NCI-H82 (cell line): ENCODE data around the gene TRIM10.
A peak's percentile ranks its signal among the peaks of the same experiment; 100 is the strongest.

ENCODE experiments used
- DNase-seq: peaks from one replicate; lab custom pipeline; 2025; lab: John Stamatoyannopoulos, UW

TRIM10 gene, protein sequence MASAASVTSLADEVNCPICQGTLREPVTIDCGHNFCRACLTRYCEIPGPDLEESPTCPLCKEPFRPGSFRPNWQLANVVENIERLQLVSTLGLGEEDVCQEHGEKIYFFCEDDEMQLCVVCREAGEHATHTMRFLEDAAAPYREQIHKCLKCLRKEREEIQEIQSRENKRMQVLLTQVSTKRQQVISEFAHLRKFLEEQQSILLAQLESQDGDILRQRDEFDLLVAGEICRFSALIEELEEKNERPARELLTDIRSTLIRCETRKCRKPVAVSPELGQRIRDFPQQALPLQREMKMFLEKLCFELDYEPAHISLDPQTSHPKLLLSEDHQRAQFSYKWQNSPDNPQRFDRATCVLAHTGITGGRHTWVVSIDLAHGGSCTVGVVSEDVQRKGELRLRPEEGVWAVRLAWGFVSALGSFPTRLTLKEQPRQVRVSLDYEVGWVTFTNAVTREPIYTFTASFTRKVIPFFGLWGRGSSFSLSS

DNA sequence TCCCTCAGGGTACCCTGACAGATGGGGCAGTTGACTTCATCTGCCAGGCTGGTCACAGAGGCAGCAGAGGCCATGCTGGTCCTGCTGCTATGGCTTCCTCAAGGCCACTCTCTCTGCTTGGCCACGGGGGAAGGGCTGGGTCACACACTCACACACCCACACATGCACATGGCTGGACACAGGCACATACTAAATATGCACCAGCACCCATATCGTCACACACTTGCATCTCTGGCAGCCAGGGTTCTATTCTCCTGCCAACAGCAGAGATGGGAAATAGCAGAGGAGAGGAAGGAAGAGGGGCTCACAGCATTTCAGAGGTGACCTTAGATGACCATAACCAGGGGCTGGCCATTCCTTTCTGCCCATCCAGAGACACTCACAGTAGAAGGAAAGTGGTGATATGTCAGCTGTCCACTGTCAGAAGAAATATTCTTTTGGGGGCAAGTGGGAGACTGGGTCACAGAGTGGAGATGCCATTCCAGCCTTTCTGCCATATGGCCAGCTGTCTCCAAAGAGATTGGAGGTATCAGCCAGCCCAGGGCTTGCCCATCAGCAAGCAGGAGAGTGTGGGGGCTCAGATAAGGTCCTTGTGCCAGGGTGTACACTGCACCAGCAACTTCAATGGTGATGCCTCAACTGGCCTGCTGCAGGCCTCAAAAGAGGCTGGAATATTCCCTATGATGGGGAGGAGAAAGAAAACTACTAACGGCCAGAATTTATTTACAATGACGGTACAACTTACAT lies at the start of gene TRIM10:
Gene TRIM10 (minus strand): TSS at position 427 of the 747 bp plus-strand sequence. CDS start 353 bp downstream, at position 74.
- DNase-seq = no peak

DNA sequence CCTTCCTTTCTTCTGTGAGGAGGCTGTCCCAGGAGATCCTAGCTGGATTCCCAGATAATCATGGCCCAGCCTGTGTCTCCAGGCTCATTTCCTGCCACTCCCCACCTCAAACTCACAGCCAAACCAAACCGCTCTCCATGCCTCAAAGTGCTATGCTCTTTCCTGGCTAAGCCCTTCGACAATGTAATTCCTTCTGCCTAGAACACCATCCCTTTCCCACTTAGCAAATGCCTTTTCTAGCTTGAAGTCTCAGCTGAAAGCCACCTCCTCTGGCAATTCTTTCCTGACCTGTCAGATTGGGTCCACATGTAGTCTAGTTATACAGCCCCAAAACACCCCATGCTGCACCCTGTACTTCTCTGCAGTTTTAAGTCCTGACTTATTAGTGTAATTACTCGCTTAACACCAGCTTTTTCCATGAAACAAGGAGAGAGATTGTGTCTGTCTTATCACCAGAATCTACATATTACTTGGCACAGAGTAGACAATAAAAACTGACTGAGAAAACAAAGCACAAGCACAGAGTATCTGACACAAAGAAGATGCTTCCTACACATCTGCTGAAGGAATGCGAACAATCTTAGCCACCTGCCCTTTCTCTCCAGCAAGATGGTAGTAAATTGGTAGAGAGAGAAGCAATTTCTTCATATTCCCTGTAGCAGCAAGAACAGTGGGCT lies 46.7 kb upstream of the TRIM10 start:
- DNase-seq = no peak

DNA sequence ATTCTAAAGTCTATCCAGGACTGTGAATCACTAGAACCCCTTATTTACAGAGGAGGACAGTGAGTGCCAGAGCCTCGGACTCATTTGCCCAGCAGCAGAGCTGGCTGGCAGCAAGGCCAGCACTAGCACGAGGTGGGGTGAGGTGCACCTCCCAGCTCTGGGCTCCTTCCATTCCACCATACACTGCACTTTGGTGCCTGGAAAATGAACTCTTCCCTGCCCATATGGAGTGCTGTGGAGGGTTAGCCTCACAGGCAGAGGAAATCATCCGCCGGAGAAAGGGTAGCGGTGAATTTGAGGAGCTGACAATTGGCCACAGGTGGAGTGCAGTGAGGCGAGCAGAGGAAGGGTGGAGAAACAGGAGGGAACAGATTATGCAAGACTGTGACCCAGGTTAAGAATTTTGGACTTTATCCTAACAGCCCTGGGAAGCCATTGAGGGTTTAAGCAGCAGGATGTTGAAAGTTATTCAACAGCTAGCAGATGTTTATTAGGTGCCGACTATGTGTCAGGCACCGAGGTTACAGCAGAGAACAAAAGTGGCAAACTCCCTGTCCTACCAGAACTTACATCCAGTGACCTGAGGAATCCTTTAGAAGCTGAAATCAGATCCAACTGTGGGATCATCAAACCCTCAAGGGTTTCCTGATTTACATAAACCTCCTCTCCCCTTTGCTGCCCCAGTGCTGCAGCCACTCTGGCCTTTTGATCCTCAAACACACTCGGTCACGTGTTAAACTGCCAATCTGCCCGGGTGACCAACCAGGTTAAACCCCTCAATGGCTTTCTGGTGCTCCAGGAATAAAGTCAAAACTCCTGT lies 46.0 kb upstream of the TRIM10 start:
- DNase-seq = no peak

- no peak for DNase-seq
Observed at GRCh38 chr6:30206152-30206551, 45.1 kb upstream of the TRIM10 start.

- DNase-seq = no peak
Observed at GRCh38 chr6:30204116-30204515, 43.1 kb upstream of the TRIM10 start.

GRCh38 chr6:30202366-30202765 lies 41.4 kb upstream of the TRIM10 start:
- DNase-seq = no peak

- DNase-seq = no peak
Observed at GRCh38 chr6:30200551-30201281, 39.7 kb upstream of the TRIM10 start.

GRCh38 chr6:30198166-30199084 lies 37.4 kb upstream of the TRIM10 start:
- DNase-seq = no peak

DNA sequence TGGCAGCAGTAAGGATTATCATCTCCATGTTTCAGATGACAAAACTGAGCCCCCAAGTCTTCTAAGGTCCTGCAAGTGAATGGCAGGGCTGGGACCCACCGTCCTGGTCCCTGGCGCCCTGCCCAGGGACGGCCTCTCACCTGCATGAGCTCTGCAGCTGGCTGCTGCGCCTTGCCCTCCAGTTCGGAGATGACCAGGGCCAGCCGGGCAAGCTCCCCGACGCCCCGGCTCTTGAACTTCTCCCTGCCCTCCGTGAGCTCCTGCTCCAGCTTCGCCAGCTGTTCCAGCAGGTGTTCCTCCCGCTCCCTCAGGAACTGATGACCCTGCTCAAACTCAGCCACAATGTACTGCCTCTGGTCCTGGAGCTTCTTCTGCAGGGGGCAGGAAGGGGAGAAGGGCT lies 35.4 kb upstream of the TRIM10 start:
- DNase-seq = no peak

DNA sequence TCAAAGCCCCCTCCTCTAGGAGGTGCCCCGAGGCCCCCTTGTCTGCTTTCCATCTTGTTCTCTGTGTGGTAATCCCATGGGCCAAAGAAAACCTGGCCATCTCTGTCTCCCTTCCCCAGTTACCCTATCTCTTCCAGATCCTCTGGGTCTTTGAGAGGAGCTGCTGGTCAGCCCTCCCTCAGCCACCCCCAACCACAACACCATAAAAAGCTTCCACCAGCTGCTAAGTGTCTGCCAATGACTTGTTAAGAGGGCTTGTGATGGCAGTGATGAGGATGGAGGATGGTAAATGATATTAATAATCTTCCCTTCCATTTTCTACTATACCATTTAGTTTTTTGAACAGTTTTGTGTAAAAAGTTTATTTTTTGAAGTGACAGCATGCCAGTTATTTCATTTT lies 34.9 kb upstream of the TRIM10 start:
- no peak for DNase-seq

DNA sequence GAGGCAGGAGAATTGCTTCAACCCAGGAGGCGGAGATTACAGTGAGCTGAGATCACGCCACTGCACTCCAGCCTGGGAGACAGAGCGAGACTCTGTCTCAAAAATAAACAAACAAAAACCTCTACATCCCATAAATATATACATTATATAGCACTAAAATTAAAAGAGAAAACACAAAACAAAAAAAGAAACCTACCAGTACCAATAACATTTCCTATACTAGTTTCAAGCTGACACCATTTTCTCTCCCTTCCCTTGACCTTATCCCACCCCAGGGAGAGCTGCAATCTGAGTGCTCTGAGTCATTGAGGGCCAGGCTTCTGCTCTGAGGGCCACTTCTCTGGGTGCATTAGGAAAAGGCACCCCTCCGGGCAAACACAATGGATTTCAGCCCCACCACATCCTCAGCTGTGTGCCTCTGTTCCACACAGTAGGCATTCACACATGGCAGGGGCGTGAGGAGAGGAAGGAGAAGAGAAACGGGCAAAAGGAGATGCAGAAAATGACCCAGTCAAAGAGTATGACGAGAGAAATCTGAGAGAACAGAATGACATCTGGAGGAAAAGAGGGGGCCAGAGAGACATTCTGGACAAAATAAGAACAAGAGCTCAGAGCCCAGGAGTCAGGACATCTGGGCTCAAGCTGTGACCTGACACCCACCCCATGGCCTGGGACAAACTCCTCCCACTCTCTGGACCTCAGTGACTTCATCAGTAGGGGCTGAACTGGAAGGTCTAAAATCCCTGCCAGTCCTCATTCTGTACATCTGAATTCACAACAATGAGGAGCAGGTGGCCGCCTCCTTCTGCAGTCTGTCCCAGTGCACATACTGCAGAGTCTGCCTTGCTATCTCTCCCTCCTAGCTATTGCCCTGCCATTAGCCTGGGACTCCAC lies 34.0 kb upstream of the TRIM10 start:
- no peak for DNase-seq

DNA sequence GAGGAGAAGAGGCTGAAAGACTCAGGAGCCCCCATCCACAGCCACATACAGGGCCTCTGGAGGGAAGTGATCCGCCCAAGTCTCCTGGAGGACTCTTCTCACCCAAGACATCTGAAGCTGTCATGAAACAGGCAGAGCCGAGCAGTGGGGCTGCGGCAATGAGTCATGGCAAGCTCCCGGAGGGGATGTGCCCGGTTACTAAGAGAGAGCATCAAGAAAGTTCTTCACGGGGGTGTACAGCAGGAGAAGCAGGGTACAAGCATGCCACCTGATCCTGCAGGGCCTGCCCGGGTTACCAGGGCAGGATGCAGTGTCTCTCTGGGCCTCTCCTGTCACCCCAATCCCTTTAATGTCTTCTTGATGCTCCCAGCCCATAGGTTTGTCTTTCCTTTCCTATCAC lies 31.1 kb upstream of the TRIM10 start:
- no peak for DNase-seq

DNA sequence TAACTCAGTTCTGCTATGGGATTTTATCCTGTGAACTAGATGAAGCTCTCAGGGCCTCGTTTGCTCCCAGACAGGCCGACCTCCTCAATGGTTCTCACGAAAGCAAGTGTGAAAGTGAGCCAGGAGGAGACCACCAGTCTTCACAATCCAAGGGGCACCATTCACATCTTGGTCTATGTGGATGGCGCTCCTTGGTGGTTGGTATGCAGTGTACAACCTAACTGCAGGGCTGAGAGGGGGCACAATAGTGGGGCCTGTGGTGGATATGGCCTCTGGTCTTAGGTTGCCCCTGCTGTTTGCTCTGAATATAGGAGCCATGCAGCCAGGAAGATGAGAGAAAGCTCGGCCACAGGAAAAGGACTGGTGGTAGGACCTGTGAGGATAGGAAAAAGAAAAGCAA lies 27.5 kb upstream of the TRIM10 start:
- no peak for DNase-seq

DNA sequence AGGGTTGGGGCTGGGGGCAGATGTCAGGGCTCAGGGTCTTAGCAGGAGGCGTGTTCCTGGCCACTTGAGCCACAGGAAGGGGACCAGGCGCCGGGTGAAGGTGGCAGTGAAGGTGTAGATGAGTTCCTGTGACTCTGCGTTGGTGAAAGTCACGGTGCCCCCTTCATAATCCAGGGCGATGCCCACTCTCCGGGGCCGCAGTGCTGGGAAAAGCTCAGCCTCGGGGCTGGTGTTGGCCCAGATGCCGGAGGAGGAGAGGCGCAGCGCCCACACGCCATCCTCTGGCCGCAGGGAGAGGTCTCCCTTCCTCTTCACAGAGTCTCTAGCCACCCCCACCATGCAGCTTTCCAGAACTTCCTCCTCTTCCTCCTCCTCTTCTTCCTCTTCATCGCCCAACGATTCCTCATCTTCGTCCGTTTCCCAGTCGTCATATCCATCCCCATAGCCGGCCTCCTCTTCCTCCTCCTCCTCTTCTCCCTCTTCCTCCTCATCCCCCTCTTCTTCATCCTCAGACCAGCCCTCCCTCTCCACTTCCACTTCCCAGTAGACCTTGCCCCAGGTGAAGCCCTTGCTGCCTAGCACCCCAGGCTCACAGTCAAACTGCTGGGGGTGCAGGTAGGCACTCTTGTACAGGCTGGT lies 25.0 kb upstream of the TRIM10 start:
- DNase-seq = no peak

DNA sequence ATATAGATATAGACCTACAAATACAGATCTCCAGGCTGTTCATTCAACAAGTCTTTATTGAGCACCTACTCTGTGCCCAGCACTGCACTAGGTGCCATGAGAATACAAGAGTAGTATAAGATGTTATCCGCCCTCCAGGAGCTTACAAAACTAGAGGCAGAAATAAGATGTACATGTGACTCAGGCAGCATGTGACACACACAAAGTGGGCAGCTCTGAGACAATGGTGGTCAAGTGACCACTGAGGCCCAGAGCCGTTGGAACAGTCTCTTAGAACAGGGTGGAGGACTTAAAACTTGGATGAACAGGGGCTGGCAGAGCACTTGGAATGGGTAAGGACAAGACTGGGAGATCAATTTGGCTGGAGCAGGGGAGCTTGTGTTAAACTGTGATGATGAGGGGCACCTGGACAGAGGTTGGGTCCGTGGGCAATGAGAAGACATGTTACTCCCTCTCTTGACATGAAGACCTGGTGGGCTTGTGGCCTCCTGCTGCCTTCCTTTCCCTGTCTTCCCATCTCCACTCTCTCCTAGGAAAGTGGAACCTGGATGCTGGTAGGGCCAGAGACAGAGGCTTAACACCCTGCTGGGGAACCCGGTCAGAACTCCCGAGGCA lies 23.5 kb upstream of the TRIM10 start:
- no peak for DNase-seq

DNA sequence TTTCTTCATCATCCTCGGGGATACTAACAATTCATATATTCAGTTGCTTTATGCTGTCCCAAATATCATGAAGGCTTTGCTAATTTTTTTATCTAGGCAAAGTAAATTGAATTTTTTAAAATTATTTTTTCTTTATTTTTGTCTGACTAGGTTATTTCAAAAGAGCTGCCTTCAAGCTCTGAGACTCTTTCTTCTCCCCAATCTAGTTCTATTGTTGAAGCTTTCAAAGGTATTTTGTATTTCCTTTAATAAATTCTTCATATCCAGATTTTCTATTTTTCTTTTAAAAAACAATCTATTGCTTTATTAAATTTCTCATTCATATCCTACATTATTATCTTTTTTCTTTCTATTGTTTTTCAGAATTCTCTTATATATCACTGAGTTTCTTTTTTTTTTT lies 19.1 kb upstream of the TRIM10 start:
- no peak for DNase-seq

- DNase-seq = no peak
Observed at GRCh38 chr6:30178837-30179236, 17.8 kb upstream of the TRIM10 start.

GRCh38 chr6:30175765-30176164 lies 14.8 kb upstream of the TRIM10 start:
- DNase-seq = peak; percentile 87
